ENCODE measurements around the gene MAT2B.

Gene MAT2B

DNA sequence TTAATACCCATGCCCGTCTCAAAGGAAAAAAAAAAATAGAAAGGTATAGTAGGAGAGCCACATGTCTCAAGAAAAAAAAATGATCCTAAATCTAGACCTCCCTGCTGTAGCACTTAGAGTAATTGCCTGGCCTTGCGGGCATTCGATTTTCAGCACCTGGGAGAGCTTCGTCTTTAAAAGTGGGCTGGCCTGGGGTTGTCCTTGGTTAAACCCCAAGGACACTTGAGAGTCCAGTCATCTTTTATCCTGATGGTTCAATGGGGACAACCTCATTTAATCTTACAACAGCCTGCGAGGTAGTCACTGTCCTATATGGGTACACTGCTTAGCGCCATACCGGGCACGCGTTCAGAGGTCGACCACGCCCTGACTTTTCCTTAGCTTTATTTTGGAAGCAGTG lies 60.1 kb downstream of the MAT2B start:
- peak overlapping the region; percentile 24; the same call in 1 of the 2 replicates for H3K4me3 ChIP-seq (ENCODE audit: low read depth, low read length)
- TF ChIP-seq GLIS1 (tag by site-specific recombination; IDR thresholded peaks at IDR 0.05) = no peak
- TF ChIP-seq, protein P1, sequence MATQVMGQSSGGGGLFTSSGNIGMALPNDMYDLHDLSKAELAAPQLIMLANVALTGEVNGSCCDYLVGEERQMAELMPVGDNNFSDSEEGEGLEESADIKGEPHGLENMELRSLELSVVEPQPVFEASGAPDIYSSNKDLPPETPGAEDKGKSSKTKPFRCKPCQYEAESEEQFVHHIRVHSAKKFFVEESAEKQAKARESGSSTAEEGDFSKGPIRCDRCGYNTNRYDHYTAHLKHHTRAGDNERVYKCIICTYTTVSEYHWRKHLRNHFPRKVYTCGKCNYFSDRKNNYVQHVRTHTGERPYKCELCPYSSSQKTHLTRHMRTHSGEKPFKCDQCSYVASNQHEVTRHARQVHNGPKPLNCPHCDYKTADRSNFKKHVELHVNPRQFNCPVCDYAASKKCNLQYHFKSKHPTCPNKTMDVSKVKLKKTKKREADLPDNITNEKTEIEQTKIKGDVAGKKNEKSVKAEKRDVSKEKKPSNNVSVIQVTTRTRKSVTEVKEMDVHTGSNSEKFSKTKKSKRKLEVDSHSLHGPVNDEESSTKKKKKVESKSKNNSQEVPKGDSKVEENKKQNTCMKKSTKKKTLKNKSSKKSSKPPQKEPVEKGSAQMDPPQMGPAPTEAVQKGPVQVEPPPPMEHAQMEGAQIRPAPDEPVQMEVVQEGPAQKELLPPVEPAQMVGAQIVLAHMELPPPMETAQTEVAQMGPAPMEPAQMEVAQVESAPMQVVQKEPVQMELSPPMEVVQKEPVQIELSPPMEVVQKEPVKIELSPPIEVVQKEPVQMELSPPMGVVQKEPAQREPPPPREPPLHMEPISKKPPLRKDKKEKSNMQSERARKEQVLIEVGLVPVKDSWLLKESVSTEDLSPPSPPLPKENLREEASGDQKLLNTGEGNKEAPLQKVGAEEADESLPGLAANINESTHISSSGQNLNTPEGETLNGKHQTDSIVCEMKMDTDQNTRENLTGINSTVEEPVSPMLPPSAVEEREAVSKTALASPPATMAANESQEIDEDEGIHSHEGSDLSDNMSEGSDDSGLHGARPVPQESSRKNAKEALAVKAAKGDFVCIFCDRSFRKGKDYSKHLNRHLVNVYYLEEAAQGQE (tag by site-specific recombination; IDR thresholded peaks at IDR 0.05) = peak; percentile 91
- H3K27ac ChIP-seq (ENCODE audit: extremely low read depth, low read depth, low read length) = no peak overlapping the region
- no peaks in the 10 kb centered on the region for H3K36me3 ChIP-seq (ENCODE audit: control insufficient read depth in 2 of 2, insufficient read depth in 1 of 2, low read length in 2 of 2)
- no peaks in the 10 kb centered on the region for H3K4me1 ChIP-seq (ENCODE audit: control insufficient read depth, insufficient read depth, low read length)
- ChIA-PET POLR2A (no interaction called here), CTCF (interaction anchor here (0.7 to 2.5 kb wide), 6 partner anchors 11 to 940 kb away, joined by 3 to 27 read pairs (median 4); no protein-coding TSS in a partner anchor)
- H3K9me3 ChIP-seq (ENCODE audit: control insufficient read depth, insufficient read depth, low read depth, low read length) = no peaks in the 10 kb centered on the region

DNA sequence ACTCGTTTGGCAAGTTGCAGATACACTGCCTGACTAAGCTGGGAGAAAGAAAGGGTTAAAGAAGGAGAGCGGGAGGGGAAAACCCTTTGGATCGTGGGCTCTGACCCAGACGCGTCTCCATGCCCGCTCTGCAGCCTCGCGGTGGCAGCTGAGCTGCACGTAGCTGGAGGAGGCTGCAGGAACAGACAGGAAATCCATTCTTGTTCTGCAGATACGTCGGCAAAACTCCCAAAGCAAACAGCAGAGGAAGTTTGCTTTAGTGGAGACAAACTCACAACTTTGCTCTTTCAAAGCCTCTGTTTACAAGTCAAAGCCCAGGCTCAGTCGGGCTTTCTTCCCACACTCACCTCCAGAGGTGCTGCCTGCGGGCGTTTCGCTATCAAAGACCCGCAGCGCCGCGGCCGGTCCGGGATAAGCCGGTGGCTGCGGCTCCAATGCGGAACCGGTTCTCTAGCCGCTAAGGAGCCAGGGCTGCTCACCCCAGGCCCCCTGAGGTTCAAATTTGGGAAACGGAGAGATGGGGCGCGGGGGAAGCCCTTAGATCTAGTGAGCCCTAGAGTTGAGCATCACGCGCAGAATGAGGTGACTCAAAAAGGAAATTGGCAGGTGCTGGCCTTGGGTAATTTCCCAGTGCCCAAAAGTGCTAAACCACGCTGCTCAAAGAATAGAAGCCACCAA lies 60.7 kb downstream of the MAT2B start:
- no peaks in the 10 kb centered on the region for H3K9me3 ChIP-seq (ENCODE audit: control insufficient read depth, insufficient read depth, low read depth, low read length)
- no peak overlapping the region for H3K27ac ChIP-seq (ENCODE audit: extremely low read depth, low read depth, low read length)
- peak overlapping the region; percentile 24 for H3K4me3 ChIP-seq (ENCODE audit: low read depth, low read length)
- ChIA-PET POLR2A (no interaction called here), CTCF (interaction anchor here (0.6 to 2.5 kb wide), 7 partner anchors 11 to 940 kb away, joined by 3 to 27 read pairs (median 4); no protein-coding TSS in a partner anchor)
- H3K36me3 ChIP-seq (ENCODE audit: control insufficient read depth in 2 of 2, insufficient read depth in 1 of 2, low read length in 2 of 2) = no peaks in the 10 kb centered on the region
- no peaks in the 10 kb centered on the region for H3K4me1 ChIP-seq (ENCODE audit: control insufficient read depth, insufficient read depth, low read length)
- TF ChIP-seq ZNF140 (tag by site-specific recombination; IDR thresholded peaks at IDR 0.05) (no peak), ZNF596 (tag by site-specific recombination; IDR thresholded peaks at IDR 0.05) (no peak), ZNF600 (tag by site-specific recombination; IDR thresholded peaks at IDR 0.05) (peak; percentile 62; the same call in 1 of the 2 replicates), ZNF2 (tag by site-specific recombination; IDR thresholded peaks at IDR 0.05) (no peak), ZNF707 (tag by site-specific recombination; IDR thresholded peaks at IDR 0.05) (no peak), ZNF404 (tag by site-specific recombination; IDR thresholded peaks at IDR 0.05) (no peak)
- TF ChIP-seq, protein P2, sequence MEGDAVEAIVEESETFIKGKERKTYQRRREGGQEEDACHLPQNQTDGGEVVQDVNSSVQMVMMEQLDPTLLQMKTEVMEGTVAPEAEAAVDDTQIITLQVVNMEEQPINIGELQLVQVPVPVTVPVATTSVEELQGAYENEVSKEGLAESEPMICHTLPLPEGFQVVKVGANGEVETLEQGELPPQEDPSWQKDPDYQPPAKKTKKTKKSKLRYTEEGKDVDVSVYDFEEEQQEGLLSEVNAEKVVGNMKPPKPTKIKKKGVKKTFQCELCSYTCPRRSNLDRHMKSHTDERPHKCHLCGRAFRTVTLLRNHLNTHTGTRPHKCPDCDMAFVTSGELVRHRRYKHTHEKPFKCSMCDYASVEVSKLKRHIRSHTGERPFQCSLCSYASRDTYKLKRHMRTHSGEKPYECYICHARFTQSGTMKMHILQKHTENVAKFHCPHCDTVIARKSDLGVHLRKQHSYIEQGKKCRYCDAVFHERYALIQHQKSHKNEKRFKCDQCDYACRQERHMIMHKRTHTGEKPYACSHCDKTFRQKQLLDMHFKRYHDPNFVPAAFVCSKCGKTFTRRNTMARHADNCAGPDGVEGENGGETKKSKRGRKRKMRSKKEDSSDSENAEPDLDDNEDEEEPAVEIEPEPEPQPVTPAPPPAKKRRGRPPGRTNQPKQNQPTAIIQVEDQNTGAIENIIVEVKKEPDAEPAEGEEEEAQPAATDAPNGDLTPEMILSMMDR (tag by site-specific recombination; IDR thresholded peaks at IDR 0.05) = peak; percentile 23; the same call in 1 of the 2 replicates

GRCh38 chr5:163566678-163567077 lies 61.3 kb downstream of the MAT2B start:
- POLR2A ChIA-PET = no interaction called here
- Histone ChIP-seq H3K9me3 (ENCODE audit: control insufficient read depth, insufficient read depth, low read depth, low read length) (no peaks in the 10 kb centered on the region), H3K4me3 (ENCODE audit: low read depth, low read length) (no peak overlapping the region), H3K36me3 (ENCODE audit: control insufficient read depth in 2 of 2, insufficient read depth in 1 of 2, low read length in 2 of 2) (no peaks in the 10 kb centered on the region), H3K4me1 (ENCODE audit: control insufficient read depth, insufficient read depth, low read length) (no peaks in the 10 kb centered on the region), H3K27ac (ENCODE audit: extremely low read depth, low read depth, low read length) (no peak overlapping the region)
- CTCF ChIA-PET = interaction anchor here (0.6 to 1.3 kb wide), 4 partner anchors 14 to 938 kb away, joined by 3 to 5 read pairs (median 3); no protein-coding TSS in a partner anchor
- TF ChIP-seq ZSCAN18 (tag by site-specific recombination; IDR thresholded peaks at IDR 0.05) (no peak), ZNF561 (tag by site-specific recombination; IDR thresholded peaks at IDR 0.05; ENCODE audit: borderline replicate concordance) (no peak), ZBTB20 (tag by site-specific recombination; IDR thresholded peaks at IDR 0.05) (no peak), ZNF138 (tag by site-specific recombination; IDR thresholded peaks at IDR 0.05; ENCODE audit: borderline replicate concordance) (no peak), ZNF302 (tag by site-specific recombination; IDR thresholded peaks at IDR 0.05; ENCODE audit: low read depth) (no peak), PRDM4 (tag by site-specific recombination; IDR thresholded peaks at IDR 0.05) (no peak), ZNF37A (tag by site-specific recombination; IDR thresholded peaks at IDR 0.05) (no peak), ZNF211 (tag by site-specific recombination; IDR thresholded peaks at IDR 0.05; ENCODE audit: low read depth) (no peak)
- TF ChIP-seq, protein P3, sequence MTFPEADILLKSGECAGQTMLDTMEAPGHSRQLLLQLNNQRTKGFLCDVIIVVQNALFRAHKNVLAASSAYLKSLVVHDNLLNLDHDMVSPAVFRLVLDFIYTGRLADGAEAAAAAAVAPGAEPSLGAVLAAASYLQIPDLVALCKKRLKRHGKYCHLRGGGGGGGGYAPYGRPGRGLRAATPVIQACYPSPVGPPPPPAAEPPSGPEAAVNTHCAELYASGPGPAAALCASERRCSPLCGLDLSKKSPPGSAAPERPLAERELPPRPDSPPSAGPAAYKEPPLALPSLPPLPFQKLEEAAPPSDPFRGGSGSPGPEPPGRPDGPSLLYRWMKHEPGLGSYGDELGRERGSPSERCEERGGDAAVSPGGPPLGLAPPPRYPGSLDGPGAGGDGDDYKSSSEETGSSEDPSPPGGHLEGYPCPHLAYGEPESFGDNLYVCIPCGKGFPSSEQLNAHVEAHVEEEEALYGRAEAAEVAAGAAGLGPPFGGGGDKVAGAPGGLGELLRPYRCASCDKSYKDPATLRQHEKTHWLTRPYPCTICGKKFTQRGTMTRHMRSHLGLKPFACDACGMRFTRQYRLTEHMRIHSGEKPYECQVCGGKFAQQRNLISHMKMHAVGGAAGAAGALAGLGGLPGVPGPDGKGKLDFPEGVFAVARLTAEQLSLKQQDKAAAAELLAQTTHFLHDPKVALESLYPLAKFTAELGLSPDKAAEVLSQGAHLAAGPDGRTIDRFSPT (tag by site-specific recombination; IDR thresholded peaks at IDR 0.05) = no peak
